Gastroesophageal sphincter (tissue), 4 donors: ENCODE measurements around the gene OSTF1. TPM values are rescaled to one million over a fixed set of nuclear protein-coding genes. Genes with fewer than 3 reads are reported as not detected.
A peak's percentile ranks its signal among the peaks of the same experiment; 100 is the strongest.

ENCODE experiments used
- ATAC-seq: fragments of 150-250 bp; one replicate; pipeline ENCODE4 v1.9.1; 2016; ENCODE audit warnings: mild to moderate bottlenecking, moderate library complexity
- H3K27ac ChIP-seq, 4 donors: fragments of 200-600 bp; sonication (generic) in 3 of 4; 1 replicate in 3 of 4; 2 replicates in 1 of 4; pipeline ENCODE4 v1.5.1; 2016 to 2019
- H3K27me3 ChIP-seq: fragments of 200-600 bp; sonication (generic); one replicate; pipeline ENCODE4 v1.5.1; 2019
- H3K36me3 ChIP-seq, 2 donors: fragments of 200-600 bp; sonication (generic); one replicate each; pipeline ENCODE4 v1.5.1; 2019; ENCODE audit warnings: control low read depth in 1 of 2
- H3K4me1 ChIP-seq, 3 donors: fragments of 200-600 bp; sonication (generic); 1 replicate in 2 of 3; 2 replicates in 1 of 3; pipeline ENCODE4 v1.5.1; 2016 to 2019; ENCODE audit warnings: control low read depth in 2 of 3
- H3K4me3 ChIP-seq, 2 donors: fragments of 200-600 bp; sonication (generic); one replicate each; pipeline ENCODE4 v1.5.1; 2019; ENCODE audit warnings: mild to moderate bottlenecking in 1 of 2, moderate library complexity in 1 of 2
- H3K9me3 ChIP-seq, 3 donors: fragments of 200-600 bp; sonication (generic); one replicate each; pipeline ENCODE4 v1.5.1; 2017 to 2019; ENCODE audit warnings: control low read depth in 2 of 3
- CTCF ChIP-seq, 4 experiments: fragments of 200-600 bp in 2 of 4; fragments of 450-650 bp in 2 of 4; sonication (generic) in 1 of 4; IDR thresholded peaks; one replicate each; pipeline ENCODE4 v1.5.1; 2017 to 2019; ENCODE audit warnings: antibody characterized with exemption in 4 of 4, mild to moderate bottlenecking in 2 of 4, moderate library complexity in 2 of 4
- EP300 ChIP-seq: sonication (generic); formaldehyde crosslinking; IDR thresholded peaks from one replicate; pipeline ENCODE4 v1.6.1; 2017; ENCODE audit warnings: antibody characterized with exemption, mild to moderate bottlenecking
- POLR2A ChIP-seq, 2 donors: fragments of 450-650 bp; IDR thresholded peaks; one replicate each; pipeline ENCODE4 v1.6.1; 2017; ENCODE audit warnings: antibody characterized with exemption in 2 of 2, mild to moderate bottlenecking in 2 of 2, moderate library complexity in 1 of 2
- POLR2AphosphoS5 ChIP-seq: sonication (generic); formaldehyde crosslinking; IDR thresholded peaks from one replicate; pipeline ENCODE4 v1.6.1; 2017; ENCODE audit warnings: antibody characterized with exemption
- WGBS, 2 donors: methylation state at CpG; one replicate each; pipeline ENCODE4 v1.1.5; 2018; ENCODE audit warnings: low coverage in 1 of 2; 5-methylcytosine and 5-hydroxymethylcytosine counted together
- total RNA-seq, 4 donors: library from RNA; depleted of rRNA; stranded (reverse); fragments of >200 nt; gene quantifications; one replicate each; pipeline ENCODE4 v1.1.0, GENCODE V29; 2016

Gene OSTF1
- total RNA-seq, 4 donors from 2014 or later = 9.7 to 37.6 (median 28.5) TPM

- H3K36me3 ChIP-seq = peaks cover 0 to 15% of the 10 kb centered on the region in 2 donors
- 67 to 89% methylated on average over 1 of the region's 1 CpG for WGBS, 2 donors
- no peak overlapping the region for H3K27ac ChIP-seq
- H3K27me3 ChIP-seq = no peaks in the 10 kb centered on the region
- no peaks in the 10 kb centered on the region for H3K4me1 ChIP-seq
- ATAC-seq = no peak
- H3K4me3 ChIP-seq = no peak overlapping the region
- H3K9me3 ChIP-seq = no peaks in the 10 kb centered on the region
- TF ChIP-seq POLR2AphosphoS5 = no peak
- no peak for TF ChIP-seq CTCF (IDR thresholded peaks at IDR 0.05)
- TF ChIP-seq EP300 = no peak
- no peak for TF ChIP-seq POLR2A (IDR thresholded peaks at IDR 0.05)
Measured at GRCh38 chr9:75181750-75182149, 93.4 kb downstream of the OSTF1 start.

- 84 to 89% methylated on average over 6 to 9 of the region's 9 CpGs for WGBS, 2 donors
- Histone ChIP-seq H3K36me3 (peaks cover 0 to 10% of the 10 kb centered on the region in 2 donors), H3K27me3 (no peaks in the 10 kb centered on the region), H3K4me3 (no peak overlapping the region), H3K27ac (no peak overlapping the region), H3K9me3 (no peaks in the 10 kb centered on the region), H3K4me1 (no peaks in the 10 kb centered on the region)
- ATAC-seq = no peak
- no peak for TF ChIP-seq POLR2AphosphoS5
- no peak for TF ChIP-seq EP300
- TF ChIP-seq POLR2A (IDR thresholded peaks at IDR 0.05) = no peak
- TF ChIP-seq CTCF (IDR thresholded peaks at IDR 0.05) = no peak
Measured at GRCh38 chr9:75183306-75183705, 95.0 kb downstream of the OSTF1 start.

- Histone ChIP-seq H3K27me3 (no peaks in the 10 kb centered on the region), H3K4me3 (no peak overlapping the region), H3K36me3 (peaks cover 0 to 10% of the 10 kb centered on the region in 2 donors), H3K4me1 (no peaks in the 10 kb centered on the region), H3K27ac (no peak overlapping the region), H3K9me3 (no peaks in the 10 kb centered on the region)
- WGBS, 2 donors = 31 to 55% methylated on average over 2 to 3 of the region's 3 CpGs
- no peak for TF ChIP-seq EP300
- TF ChIP-seq POLR2AphosphoS5 = no peak
- no peak for TF ChIP-seq POLR2A (IDR thresholded peaks at IDR 0.05)
- TF ChIP-seq CTCF (IDR thresholded peaks at IDR 0.05) = no peak
- no peak for ATAC-seq
Measured at GRCh38 chr9:75184471-75184870, 96.2 kb downstream of the OSTF1 start.

GRCh38 chr9:75185585-75186170 lies 97.4 kb downstream of the OSTF1 start:
- H3K4me3 ChIP-seq = no peak overlapping the region
- no peaks in the 10 kb centered on the region for H3K27me3 ChIP-seq
- H3K27ac ChIP-seq = no peak overlapping the region
- 22 to 25% methylated on average over 4 of the region's 4 CpGs for WGBS, 2 donors
- no peaks in the 10 kb centered on the region for H3K4me1 ChIP-seq
- no peaks in the 10 kb centered on the region for H3K9me3 ChIP-seq
- H3K36me3 ChIP-seq = peaks cover 0 to 10% of the 10 kb centered on the region in 2 donors
- TF ChIP-seq POLR2AphosphoS5 (no peak), CTCF (IDR thresholded peaks at IDR 0.05) (peak in 1 of 4 experiments; percentile 52)
- ATAC-seq = no peak

GRCh38 chr9:75186767-75187380 lies 98.6 kb downstream of the OSTF1 start:
- no peak for ATAC-seq
- 21 to 33% methylated on average over 4 of the region's 4 CpGs for WGBS, 2 donors

More at GRCh38 chr9:75186767-75187380, 98.6 kb downstream of the OSTF1 start:
- Histone ChIP-seq H3K4me1 (no peaks in the 10 kb centered on the region), H3K9me3 (no peaks in the 10 kb centered on the region), H3K27ac (no peak overlapping the region), H3K4me3 (no peak overlapping the region), H3K27me3 (no peaks in the 10 kb centered on the region), H3K36me3 (peaks cover 0 to 7% of the 10 kb centered on the region in 2 donors)
- TF ChIP-seq POLR2A (IDR thresholded peaks at IDR 0.05) (no peak), CTCF (IDR thresholded peaks at IDR 0.05) (peak; percentile 68 to 92 (median 76))
